A549 treated with Hydrocortisone at 1 μM for 4 hours (cell line): ENCODE data around the gene COL5A2. TPM values are rescaled to one million over a fixed set of nuclear protein-coding genes. Genes with fewer than 3 reads are reported as not detected.

Source experiments
- total RNA-seq: library from RNA; stranded (reverse); fragments of 200-300 nt; extraction: Qiagen RNA extraction; gene quantifications from 5 replicates; pipeline ENCODE4 v1.2.3, GENCODE V29; 2022

Gene COL5A2
- 42.0 to 88.9 TPM (median 68.8 TPM) in 5 replicates for total RNA-seq

GRCh38 chr2:189179570-189179950 is at the start of gene COL5A2:
COL5A2 (minus strand) TSS chr2:189179761; CDS start chr2:189179604, 157 bp downstream.

Other genes with a start within 250 kb of the COL5A2 start
- gene COL3A1, start 205.4 kb downstream of the COL5A2 start, total RNA-seq, result 0.09 to 0.21 TPM (median 0.20 TPM) in 5 replicates